Activated CD4-positive, CD25-positive, alpha-beta regulatory T cell treated with anti-CD3 and anti-CD28 coated beads, Interleukin-2, amount 50 U/mL, for 72 hours (primary cell): ENCODE results near the gene CACNB2.
"Not testable (repeated sequence)": the region's sequence is repeated elsewhere in the genome, so short reads cannot be mapped to it uniquely, and the experiment has no call there.

Experiments used
- DNase-seq: peaks from one replicate; pipeline ENCODE4 v3.0.0; 2021

Gene CACNB2

DNA sequence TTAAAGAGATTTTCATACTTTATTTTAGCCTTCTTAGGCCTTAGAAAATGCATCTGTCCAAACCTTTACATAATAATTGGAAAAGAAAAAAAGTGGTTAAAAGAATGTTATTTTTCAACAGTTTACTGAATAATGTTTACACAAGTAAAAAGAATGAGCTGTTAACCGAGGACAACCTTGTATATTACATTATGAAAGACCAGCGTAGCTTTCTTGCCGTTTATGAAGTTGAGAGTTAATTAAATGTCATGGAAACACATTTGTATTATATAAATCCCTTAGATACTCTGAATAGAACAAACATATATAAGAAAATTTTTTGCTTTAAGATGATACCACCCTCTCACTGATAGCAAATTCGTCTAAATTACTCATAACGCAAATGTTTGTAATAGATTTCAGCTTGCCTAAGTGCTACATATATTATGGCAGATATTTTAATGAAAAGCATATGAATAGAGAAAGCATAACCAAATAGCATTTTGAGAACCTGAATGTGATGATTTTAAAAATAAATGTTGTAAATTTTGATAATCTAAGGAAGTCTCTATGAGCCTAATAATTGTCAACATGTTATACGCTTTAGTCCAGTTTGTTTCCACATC, 9.1 kb downstream of the CACNB2 start:
- no peak for DNase-seq

DNA sequence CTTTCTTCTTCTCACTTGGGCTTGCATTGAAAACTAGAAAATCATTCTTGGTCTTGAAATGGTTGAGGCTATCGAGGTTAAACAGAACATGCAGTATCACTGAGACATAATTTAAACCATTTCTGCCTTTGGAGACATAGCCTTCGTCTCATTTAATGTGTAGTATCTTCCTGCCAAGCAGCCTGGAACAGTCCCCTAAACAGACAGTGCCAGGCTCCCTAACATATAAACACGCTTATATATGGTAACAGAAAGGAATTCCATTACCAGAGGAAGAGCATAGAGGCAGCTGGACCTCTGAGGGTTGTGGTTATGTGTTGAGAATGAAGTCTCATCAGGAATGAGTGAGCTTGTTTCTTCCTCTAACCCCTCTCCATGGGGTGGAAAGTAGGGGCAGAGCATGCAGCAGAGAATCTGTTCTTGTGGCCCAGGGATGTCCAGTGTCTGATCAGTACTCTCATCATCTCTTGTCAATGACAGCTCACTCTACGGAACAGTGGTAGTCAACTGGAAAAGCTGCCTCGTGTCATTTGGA, 11.2 kb downstream of the CACNB2 start:
- DNase-seq = no peak

DNA sequence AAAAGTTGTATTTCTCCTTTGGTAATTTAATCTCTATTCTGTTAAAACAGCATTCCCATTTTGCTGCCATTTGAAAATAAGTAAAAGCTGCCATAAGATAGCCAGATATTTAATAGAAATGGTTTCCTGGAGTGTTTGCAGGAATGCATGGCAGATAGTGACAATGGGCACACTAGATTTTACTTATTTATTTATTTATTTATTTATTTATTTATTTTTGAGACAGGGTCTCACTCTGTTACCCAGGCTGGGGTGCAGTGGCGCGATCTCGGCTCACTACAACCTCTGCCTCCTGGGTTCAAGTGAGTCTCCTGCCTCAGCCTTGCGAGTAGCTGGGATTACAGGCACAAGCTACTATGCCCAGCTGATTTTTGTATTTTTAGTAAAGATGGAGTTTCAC, 13.2 kb downstream of the CACNB2 start:
- DNase-seq = not testable (repeated sequence)

DNA sequence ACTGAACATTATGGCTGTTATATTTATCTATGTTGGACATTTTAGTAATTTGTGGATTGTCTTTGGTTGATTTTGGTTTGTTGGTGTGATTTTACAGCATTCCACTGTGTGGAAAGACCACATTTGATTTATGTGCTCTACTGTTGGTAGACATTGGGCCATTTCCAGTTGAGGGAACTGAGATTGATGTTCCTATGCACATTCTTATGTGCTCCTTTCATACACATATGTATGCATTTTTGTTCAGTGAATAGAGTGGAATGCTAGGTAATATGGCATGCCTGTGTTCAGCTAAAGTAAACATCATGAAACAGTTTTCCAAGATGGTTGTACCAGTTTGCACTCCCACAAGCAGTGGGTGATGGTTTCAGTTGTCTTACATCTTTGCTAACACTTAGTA, 15.1 kb downstream of the CACNB2 start:
- DNase-seq = no peak

DNA sequence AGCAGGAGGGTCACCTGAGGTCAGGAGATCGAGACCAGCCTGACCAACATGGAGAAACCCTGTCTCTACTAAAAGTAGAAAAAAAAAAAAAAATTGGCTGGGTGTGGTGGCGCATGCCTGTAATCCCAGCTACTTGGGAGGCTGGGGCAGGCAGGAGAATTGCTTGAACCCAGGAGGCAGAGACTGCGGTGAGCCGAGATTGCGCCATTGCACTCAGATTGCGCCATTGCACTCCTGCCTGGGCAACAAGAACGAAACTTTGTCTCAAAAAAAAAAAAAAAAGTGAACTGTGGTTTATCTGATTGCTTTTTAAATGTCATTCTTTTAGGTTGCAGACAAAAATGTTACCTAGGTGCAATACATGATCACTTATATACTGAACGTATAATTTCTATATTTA, 16.6 kb downstream of the CACNB2 start:
- DNase-seq = not testable (repeated sequence)

DNA sequence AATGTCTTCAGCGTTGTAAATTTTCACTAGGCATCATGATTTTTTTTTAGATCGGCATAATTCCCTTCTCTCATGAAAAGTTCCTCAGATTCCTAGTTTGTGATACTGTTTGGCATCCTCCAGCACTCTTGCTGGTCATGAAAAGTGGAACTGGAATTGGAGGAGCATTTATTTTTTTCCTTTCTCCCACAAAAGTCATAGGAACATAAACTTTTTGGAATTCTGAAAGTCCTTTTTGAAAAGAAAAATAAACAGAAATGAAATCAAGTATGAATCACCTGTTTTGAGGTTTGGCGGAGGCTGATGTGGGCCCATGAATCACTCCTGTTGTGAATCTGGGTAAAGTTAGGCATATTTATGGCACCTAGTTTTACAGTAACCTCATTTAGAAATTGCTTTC, 17.7 kb downstream of the CACNB2 start:
- no peak for DNase-seq

DNA sequence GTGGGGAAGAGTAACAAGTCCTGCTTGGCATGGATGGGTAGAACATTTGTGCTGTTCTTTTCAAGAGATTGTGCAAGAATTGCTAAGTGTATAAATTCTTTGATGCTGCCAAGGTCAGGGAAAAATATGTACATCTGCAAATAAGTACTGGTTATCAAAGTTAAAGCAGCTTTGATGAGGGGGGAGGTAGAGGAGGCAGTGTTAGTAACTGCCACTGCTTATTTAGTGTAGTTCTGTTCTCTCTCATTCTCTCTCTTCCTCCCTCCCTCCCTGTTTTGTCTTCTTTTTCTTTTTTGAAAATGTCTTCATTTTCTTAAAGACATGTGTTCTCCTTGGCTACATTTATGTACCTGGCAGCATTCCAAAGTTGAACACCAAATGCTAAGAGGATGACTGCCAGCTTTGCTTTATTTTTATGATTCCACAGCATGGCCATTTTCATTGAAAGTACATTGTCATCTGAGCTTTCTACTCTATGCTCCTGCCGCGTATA, 18.6 kb downstream of the CACNB2 start:
- no peak for DNase-seq

DNA sequence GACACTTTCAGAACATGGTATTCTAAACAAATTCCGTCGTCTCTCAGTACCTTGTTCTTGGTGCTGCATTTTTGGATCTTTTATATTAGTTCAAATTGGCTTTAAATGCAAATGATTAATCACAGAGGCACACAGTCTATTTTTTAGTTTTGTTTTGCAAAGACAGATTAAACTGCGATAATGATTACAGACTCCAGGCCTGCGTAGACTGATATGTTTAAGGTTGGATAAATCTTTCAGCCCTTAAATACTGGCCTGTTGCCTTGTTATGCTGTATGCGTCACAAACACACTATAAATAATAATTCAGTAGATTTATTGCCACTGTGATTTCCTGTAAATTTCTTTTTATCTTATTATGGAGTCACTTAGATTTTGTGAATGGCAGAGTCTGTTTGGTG, 19.3 kb downstream of the CACNB2 start:
- no peak for DNase-seq

DNA sequence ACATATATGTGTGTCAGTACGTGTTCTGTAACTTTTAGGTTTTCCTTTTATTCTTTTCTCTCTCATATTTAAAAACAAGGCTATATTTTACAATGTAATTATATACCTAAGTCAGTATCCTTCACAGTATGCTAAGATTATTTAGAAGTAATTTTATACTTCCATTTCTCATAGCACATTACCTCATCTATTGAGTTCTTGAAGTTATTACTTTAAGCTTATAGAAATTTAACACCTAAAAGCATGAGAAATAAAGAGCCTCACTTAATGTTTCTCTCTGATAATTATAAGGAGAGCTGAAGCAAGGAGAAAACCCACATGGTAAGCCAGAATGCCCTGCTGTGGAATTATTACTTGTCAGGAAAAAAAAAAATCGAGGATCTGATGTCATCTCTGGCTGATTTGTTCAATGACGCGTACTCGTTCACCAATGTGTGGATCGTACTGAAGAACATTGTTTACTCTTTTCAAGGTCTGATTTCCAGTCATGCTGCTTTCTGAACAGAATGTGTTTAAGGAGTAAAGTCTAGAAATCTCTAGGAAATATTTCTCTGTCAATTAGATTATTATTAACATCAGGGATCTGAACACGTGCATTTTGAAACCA, 21.9 kb downstream of the CACNB2 start:
- no peak for DNase-seq

DNA sequence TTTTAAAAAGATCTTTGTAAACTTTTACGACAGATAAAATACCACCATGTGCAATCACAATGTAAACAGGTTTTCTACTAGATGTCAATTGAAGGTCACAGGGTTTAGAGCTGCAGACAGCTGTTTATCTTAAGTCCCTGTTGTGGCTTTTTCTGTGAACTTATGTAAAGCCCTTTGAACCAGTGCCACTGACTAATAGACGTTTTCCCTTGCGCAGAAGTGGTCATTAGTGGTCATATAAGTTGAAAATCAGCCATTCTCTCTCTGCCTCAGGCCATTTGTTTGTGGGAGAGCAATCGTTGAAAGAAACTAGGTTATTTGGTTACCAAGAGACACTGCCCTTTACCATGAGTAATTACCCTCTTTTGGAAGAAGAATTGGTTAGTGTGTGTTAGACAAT, 23.9 kb downstream of the CACNB2 start:
- no peak for DNase-seq

DNA sequence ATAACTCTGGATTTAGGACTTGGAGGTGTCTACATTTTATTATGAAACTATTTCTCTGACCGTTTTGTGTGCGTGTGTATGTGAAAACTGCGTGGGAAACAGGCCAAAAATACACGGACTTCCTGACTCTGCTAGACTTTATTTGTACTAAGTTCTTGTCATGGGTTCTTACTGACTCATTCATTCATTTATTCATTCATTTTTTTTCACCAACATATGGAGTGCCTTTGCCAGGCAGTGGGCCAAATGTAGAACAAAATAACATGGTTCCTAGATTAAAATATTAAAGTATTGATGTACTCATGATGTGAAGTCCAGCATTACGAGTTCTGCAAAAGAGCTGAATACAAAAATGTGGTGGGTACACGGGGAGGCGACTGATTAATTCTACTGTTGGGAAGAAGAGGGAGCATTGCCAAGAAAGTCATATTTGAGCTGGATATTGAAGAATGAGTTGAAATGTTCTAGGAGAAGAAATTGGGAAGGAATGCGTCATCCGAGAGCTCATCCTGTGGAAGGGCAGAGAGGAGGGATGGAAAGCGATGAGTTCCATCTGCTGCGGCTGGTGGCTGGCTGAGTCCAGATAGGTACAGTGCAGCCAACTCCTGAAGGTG, 24.6 kb downstream of the CACNB2 start:
- no peak for DNase-seq

DNA sequence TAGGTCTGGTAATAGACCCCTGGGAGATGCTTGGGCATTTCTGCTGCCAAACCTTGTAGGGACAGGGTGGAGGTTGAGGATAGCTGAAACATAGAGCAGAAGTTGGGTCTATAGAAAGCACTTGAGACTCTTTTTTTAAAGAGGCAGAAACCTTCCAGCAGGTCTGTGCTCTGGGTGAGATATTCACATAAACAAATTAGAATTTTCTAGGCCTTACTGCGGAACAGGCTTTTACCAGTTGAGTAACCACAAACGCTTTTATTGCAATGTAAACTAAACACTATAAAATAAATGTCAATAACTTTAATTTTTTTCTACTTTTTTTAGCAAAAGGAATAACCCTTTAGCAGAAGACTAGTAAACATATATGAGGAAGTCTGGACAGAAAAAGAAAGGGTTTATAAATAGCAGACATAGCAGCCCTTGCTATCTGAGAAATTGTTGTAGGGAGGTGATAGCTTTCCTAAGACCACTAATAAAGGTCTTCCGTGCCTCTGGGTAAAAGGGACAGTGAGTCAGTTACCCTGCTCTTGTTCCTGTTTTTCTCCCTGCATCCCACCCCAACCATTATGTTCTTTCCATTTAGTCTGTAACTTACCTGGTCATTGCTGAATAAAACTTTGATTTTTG, 38.7 kb downstream of the CACNB2 start:
- DNase-seq = no peak

DNA sequence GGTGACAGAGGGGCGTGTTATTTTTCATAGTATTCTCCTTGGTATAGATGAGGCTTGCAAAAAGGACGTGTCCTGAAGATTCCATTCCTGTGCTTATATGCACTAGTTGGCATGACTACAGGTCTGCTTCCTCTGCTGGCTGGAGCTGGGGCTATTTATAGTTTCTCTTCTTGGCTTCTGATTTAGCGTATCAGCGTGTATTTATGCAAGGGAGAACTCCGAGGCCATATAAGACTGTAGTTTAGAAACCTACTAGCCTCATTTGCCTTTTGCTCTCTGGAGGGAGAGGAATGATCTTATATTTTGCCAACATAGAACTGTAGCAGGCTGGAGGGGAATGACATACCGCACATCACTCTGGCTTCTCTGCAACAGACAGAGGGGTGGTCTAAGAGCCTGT, 39.7 kb downstream of the CACNB2 start:
- DNase-seq = no peak

DNA sequence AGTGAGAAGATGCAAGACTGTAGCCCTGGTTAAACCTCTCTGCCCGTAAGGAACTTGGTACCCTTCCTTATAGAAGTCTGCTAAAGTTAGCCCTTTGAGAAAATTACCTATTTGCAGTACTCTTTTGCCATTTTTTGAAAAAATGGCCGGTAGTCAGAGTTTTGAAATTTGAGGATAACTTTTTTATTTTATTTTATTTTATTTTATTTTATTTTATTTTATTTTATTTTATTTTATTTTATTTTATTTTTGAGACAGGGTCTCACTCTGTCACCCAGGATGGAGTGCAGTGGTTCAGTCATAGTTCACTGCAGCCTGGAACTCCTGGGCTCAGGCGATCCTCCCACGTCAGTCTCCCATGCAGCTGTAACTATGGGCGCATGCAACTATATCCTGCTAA, 41.2 kb downstream of the CACNB2 start:
- not testable (repeated sequence) for DNase-seq

DNA sequence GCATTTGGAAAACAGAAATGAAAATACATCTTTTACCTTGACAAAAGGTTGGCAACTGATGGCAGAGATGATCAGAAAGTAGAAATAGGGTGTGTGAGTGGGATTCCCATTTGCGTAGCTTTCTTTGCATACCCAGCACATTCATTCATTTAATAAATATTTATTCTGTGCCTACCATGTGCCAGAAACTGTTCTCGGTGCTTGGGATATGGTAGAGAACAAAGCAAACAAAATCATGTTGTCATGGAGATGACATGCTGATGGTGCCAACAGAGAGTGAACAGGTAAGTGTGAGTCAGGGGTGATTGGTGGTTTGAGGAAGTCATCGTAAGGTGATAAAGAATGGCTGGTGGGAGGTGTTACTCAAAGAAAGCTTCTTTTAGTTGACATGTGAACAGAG, 45.4 kb downstream of the CACNB2 start:
- no peak for DNase-seq

DNA sequence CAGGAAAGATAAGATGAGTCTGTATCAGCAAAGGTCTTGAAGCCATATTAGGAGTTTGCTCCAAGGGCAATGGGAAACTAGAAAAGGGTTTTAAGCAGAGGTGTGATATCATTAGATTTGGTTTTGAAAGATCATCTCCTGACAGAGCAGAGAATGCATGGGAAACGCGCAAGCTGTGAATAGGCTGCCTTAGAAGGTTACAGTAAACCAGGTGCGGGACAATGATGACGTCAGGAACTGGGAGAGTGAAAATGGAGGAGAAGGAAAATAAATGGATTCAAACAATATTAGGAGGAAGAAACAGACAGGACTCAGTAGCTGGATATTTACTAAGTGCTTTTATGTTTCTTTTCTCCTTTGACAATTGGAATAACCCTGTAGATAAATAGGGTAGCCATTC, 50.6 kb downstream of the CACNB2 start:
- DNase-seq = no peak

DNA sequence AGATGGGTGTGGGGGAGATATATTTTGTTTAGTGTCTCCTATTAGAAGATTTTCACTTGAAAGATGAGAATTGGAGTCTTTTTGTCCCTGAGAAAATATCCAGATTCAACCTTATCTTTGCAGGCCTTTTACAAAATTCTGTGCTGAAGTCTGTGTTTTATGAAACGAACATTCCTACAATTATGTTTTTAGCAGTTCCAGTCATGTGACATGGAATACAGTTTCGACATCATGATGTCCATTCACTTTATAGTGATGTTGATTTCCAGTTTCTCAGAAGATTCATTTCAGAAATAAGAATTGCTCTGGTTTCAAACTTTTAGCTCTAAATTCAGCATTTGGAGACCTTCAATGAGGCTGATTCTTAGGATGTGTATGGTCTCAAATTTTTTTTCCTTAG, 54.4 kb downstream of the CACNB2 start:
- no peak for DNase-seq

DNA sequence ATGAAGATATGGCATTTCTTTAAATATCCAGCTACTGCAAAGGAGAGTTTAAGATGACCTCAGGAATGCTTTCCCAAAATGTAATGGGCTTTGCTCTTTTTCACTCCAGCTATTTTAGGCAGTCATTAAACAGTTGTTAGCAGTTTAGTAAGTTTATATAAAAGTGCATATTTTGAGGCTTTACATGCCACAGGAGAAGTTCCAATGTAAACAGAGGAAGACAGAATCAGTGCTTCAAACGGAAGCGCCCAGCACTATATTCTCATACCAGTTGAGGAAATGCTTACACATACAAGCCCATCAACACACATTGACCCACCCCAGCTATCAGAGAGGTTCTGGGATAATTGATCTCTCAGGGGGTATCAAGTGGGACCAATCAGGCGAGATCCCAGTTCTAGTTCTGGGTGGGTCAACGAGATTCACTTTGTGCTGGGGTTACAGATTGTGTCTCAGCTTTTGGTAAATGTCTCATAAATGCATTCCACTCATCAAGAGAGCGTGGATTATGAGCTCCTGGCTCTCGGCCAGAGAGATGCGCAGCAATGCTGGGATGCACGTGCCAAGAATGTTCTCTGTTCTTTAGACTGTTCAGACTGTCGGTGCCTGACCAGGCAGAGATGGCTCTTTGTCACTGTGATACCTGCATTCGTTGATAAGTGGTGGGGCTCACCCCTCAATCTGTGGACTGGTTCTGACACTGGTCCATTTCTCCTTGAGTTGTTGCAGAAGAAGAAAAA, 55.0 kb downstream of the CACNB2 start:
- no peak for DNase-seq

DNA sequence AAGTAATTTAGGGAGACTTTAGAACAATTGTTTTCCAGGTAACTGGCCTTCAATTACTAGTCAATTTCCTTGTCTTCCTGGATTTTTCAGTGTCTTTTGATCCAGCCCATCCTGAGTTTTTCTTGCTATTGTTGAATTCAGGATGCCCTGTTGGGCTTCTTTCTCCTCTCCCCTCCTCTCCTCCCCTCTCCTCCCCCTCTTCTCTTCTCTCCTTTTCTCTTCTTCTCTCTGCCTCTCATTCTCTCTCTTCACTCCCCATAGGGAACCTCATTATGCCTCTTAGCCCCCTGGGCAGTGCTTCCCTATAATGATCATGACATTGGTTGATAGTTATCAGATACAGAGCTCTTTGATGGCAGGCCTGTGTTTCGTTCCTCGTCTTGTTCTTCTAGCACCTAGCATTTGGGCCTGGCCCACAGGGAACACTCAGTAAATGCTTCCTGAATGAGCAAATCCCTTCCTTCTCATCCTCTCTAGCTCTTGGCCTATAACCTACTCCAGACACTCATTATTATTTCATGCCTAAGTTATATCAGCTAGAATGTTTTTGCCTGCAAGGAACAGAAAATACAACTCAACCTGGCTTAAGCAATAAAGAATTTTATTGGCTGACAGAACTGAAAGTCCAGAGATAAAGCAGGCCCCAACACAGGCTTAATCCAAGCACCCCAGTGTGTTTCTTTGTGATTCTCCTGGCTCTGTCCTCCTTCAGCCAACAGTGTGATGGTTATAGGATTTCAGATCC, 56.8 kb downstream of the CACNB2 start:
- DNase-seq = no peak

DNA sequence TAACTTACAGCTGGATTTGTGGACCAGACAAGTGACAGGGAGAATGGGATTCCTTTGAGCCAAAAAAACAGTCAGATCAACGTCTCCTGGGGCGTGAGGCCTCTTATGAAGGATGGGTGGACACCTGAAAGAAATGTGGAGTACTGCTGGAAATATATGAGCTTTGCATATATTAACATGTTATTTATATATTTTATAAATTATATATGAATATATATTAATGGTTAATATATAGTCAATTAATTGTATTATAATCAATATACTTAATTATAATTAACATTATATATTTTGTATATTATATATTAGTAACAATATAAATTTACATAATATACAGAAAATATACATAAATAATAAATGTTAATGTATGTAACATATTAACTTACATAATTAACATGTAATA, 57.5 kb downstream of the CACNB2 start:
- DNase-seq = no peak

DNA sequence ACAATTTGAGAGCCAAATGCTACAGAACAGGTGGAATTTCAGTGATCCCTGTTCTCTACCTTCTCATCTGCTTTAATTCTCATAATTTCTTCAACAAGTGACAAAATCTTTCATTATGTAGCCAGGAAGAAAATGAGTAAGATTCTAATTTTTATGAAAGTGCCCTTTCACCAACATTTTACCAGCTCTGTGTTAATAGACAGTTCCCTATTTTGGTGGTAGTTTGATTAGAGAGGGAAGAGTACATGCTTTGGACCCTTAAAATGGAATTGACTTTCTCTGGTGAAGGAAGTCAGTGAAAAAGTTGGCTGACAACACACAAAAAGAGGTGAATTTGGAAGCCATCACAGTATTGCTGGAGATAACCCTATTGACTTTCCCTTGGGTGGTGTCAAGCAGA, 61.7 kb downstream of the CACNB2 start:
- no peak for DNase-seq

DNA sequence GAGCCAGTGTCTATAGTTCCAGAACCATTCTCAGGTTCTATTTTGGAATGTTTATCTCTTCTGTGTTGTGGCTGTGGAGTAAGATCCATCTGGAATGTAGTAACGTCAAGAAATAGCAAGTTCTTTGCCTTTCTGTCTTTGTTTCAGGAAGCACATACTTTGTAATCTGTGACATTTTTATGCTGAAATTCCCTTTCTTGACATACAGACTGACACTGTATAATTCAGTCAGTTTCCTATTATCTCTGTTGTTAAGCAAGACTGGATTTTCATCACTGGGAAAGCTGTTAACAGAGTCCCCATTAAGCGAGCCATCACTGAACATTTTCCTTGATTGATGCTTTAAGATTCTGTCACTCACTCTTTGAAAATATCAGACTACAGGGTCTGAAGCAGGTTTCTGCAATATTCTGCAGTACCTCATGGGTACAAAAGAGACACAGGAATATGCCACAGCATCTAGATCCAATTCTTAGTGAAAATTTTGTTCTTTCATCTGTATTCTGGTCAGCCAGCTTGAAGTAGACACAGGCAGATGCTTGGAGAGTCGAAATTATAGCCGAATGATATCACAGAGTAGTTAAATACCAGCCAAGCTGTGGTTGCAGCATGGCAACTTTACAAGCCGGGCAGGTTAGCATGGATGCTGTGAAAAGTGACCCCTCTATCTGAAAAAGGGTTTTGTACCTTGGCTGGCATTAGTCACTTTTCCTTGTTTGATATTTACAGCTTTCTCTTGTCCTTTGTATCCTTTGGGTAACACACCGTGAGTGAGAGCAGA, 62.6 kb downstream of the CACNB2 start:
- DNase-seq = no peak
